GM12872 (cell line): ENCODE measurements around the gene SLC25A42.

Experiments used
- TF ChIP-seq, protein P1 (sequence below): IDR thresholded peaks from 3 replicates; pipeline ENCODE4 v1.5.1; 2011; ENCODE audit warnings: low read depth, mild to moderate bottlenecking, low read length, moderate library complexity; ENCODE audit not compliant: insufficient read depth

Gene SLC25A42

DNA sequence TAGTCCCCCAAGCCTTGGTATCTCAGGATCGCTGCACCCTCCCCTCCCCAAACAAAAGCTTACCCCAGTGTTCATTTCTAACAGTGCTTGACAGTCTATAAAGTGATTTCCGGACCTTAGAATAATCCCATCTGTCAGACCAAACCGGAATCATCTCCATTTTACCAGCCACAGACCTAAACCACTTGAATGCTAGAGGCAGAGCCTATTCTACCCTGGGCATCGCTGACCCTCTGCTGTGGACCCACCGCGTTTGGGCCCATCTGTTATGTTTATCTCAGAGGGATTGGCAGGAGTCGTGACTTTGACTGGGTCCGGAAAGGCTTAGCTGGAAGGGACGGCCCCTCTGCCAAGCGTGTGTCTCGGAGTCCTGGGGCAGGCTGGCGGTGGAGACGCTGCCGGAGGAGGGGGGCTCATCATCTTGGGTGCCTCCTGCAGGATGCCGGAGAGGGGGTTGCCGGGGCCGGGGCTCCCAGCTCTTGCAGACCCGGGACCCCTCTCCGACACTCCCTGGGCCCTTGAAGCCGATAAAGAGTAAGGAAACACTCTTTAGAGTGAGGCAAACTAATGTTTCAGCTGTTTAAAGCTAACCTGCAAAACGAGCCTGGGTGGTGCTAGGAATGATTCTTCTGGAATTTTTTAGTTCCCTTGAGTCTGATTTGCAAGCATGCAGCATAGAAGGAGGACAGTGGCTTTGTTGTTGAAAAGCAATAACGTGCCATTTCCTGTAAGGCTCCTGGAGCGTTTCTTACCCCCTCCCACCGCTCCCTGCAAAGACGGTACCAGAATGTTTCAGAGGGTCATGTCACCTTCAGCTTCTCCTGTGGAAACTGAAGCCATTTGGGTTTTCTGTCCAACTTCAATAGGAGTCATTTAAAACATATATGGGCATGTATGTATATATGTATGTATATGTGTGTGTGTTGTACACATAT lies 1.3 kb downstream of the SLC25A42 start:
- TF ChIP-seq, protein P1, sequence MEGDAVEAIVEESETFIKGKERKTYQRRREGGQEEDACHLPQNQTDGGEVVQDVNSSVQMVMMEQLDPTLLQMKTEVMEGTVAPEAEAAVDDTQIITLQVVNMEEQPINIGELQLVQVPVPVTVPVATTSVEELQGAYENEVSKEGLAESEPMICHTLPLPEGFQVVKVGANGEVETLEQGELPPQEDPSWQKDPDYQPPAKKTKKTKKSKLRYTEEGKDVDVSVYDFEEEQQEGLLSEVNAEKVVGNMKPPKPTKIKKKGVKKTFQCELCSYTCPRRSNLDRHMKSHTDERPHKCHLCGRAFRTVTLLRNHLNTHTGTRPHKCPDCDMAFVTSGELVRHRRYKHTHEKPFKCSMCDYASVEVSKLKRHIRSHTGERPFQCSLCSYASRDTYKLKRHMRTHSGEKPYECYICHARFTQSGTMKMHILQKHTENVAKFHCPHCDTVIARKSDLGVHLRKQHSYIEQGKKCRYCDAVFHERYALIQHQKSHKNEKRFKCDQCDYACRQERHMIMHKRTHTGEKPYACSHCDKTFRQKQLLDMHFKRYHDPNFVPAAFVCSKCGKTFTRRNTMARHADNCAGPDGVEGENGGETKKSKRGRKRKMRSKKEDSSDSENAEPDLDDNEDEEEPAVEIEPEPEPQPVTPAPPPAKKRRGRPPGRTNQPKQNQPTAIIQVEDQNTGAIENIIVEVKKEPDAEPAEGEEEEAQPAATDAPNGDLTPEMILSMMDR = no peak

DNA sequence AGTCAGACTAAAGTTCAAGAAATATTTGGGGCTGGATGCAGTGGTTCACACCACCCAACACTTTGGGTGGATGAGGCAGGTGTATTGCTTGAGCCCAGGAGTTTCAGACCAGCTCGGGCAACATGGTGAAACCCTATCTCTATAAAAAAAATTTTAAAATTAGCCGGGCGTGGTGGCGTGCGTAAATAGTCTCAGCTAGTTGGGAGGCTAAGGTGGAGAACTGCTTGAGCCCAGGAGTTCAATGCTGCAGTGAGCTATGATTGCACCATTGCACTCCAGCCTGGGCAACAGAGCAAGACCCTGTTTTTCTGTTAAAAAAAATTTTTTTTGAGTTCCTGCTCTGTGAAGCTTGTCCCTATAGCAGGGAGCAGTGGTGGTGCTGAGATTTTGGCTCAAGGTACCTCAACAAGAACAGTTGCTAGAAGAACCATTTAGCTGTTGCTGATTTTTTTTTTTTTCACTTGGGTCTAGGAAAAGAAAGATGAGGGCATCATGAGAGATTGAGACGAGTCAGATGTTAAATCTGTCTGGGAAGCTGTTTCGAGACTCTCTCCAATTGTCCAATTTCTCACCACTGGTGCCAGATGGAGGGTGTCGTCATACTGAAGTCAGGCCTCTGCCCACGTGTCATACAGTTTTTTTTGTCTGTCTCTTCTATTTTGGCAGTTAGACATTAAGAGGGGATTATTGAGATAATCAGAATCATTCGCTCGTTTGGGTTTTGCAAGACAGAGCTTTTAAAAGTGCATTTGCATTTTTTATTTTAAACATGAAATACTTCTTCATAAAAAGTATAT lies 3.7 kb downstream of the SLC25A42 start:
- TF ChIP-seq, protein P1 = no peak

DNA sequence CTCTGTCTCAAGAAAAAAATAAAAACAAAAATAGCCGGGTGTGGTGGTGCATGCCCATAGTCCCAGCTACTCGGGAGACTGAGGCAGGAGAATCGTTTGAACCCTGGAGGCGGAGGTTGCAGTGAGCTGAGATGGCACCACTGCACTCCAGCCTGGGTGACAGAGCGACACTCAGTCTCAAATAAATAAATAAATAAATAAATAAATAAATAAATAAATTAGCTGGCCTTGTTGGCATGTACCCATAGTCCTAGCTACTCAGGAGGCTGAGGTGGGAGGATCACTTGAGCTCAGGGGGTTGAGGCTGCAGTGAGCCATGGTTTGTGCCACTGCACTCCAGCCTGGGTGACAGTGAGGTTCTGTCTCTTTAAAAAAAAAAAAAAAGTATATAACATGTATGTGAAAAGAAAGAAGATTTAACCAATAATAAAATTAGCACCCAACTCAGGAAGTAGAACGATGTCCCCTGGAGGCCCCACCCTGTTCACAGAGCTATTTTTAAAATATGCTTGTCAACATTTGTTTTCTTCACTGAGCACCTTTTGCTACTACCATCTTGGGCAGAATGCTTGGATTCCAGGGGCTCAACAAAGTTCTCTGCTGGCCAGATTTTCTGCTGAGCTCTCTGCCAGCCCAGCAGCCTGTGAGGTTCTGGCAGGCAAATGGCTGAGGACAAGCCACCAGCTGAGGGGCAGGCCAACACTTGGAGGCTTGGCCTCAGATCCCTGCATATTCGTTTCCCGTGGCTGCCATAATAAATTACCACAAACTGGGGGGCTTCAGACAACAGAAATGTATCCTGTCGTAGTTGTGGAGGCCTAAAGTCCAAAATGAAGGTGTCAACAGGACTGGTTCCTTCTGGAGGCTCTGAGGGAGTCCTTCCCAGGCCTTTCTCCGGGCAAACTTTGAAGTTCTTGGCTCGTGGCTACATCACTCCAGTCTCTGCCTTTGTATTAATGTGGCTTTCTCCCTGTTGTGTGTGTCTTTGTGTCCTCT lies 5.2 kb downstream of the SLC25A42 start:
- TF ChIP-seq, protein P1 = no peak

DNA sequence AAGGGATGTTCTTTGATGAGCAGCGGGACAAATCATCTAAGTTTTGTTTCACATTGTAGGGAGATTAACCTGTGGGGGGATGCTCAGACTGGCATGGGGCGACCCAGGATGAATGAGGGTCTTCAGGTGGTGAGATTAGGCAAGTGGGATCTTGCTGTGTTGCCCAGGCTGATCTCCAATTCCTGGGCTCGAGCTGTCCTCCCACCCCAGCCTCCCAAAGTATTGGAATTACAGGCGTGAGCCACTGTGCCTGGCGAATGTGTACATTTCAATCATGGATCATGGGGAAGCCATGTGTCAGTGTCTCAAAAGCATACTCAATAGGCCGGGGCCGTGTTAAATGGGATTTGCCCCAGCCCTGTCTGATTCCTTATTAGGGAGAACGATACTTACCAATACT lies 8.1 kb downstream of the SLC25A42 start:
- TF ChIP-seq, protein P1 = no peak

DNA sequence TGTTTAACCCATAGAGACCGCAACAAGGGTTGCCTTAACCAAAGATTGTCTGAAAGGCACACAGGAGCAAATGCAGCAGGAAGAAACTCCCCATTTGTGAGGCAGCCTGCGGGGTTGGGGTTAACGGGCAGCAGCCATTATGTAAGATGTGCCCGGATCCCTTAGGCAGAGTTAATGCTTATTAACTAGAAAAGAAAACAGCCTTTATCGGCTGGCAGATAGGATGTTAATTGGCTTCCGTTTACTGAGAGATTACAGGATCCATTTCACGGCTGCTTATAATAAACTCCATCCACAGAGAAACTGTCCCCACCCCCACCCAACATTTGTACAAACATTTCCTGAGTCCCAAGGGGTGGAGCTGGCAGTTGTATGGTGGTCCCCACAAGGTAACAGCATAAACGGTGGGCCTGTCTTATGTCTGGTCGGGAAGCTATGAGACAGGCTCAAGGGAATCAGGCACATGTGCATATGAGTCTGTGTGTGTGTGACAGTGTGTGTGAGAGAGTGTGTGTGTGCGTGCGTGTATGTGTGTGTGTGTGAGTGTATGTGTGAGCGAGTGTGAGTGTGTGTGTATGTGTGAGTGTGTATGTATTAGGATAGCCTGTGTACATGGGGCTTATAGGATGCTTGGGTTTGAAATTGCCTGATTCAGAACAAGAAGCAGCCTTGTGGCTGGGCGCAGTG lies 10.5 kb downstream of the SLC25A42 start:
- TF ChIP-seq, protein P1 = no peak

DNA sequence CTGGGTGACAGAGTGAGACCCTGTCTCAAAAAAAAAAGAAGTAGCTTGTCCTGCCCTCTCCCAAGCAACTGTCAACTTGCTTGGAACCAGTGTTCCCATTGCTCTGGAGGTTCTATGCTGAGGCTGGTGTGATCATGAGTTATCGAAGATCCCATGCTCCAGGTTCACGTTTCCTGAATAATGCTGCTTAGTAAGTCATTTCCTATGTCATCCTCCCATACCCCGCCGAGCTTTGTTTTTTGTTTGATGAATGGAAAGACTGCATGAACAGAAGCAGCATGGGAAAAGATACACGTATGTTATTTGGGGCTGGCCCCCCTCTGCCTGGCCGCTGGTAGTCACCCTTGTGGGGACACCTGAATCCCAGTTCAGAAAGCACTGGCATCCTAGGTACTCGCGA lies 11.3 kb downstream of the SLC25A42 start:
- TF ChIP-seq, protein P1 = no peak
